IMR-90 (cell line): ENCODE results near the gene ERVW-1. TPM values are rescaled to one million over a fixed set of nuclear protein-coding genes. Genes with fewer than 3 reads are reported as not detected.

ENCODE experiments used
- ATAC-seq: fragments of 200-7000 bp; cut with Tn5 transposase; 2 replicates; pipeline ENCODE4 v1.9.1; 2020; ENCODE audit warnings: low read depth, mild to moderate bottlenecking, moderate library complexity
- BruUV-seq: library from RNA; stranded (reverse); fragments of 400-500 nt; replicated peaks from 2 replicates; lab custom pipeline; 2021; lab: Mats Ljungman, UMichigan
- CTCF ChIA-PET: fragments of 300-600 bp; formaldehyde crosslinking; extraction: SDS; loops from one replicate; lab custom pipeline; 2021; ENCODE audit warnings: antibody characterized with exemption; lab: Yijun Ruan, JAX
- POLR2A ChIA-PET: fragments of 300-600 bp; sonication (Branson Sonifier 250); formaldehyde crosslinking; loops from one replicate; lab custom pipeline; 2022; ENCODE audit warnings: antibody characterized with exemption; ENCODE audit not compliant: unreplicated experiment; lab: Charles Lee
- DNase-seq: peaks from one replicate; pipeline ENCODE4 v3.0.0; 2013
- H2AFZ ChIP-seq: replicated peaks from 2 replicates; pipeline ENCODE3; 2013; ENCODE audit warnings: low read length, mild to moderate bottlenecking; ENCODE audit not compliant: poor library complexity
- H2AK5ac ChIP-seq: 2 replicates; pipeline ENCODE4 v1.6.1; 2013; ENCODE audit warnings: low read depth, low read length, inconsistent platforms
- H2AK9ac ChIP-seq: replicated peaks from 2 replicates; pipeline ENCODE3; 2013; ENCODE audit warnings: mild to moderate bottlenecking, low read depth, low read length, moderate library complexity; ENCODE audit not compliant: poor library complexity
- H2BK120ac ChIP-seq: 2 replicates; pipeline ENCODE4 v1.6.1; 2013; ENCODE audit warnings: low read depth, low read length, inconsistent platforms
- H2BK15ac ChIP-seq: 3 replicates; pipeline ENCODE4 v1.6.1; 2013; ENCODE audit warnings: low read depth, low read length, inconsistent platforms
- H2BK20ac ChIP-seq: 2 replicates; pipeline ENCODE4 v1.6.1; 2013; ENCODE audit warnings: low read depth, mild to moderate bottlenecking, inconsistent platforms, low read length, moderate library complexity
- H2BK5ac ChIP-seq: 2 replicates; pipeline ENCODE4 v1.6.1; 2013; ENCODE audit warnings: mild to moderate bottlenecking, low read depth, low read length, inconsistent platforms; ENCODE audit not compliant: poor library complexity, severe bottlenecking
- H3K14ac ChIP-seq: replicated peaks from 2 replicates; pipeline ENCODE4 v1.6.1; 2013; ENCODE audit warnings: low read depth, low read length, inconsistent platforms
- H3K18ac ChIP-seq: 2 replicates; pipeline ENCODE4 v1.6.1; 2013; ENCODE audit warnings: low read depth, low read length, control low read depth
- H3K23ac ChIP-seq: 2 replicates; pipeline ENCODE4 v1.6.1; 2013; ENCODE audit warnings: low read depth, low read length, inconsistent platforms
- H3K27ac ChIP-seq: 2 replicates; pipeline ENCODE4 v1.5.1; 2013; ENCODE audit warnings: mild to moderate bottlenecking, control low read depth, low read length; ENCODE audit not compliant: insufficient read depth
- H3K27me3 ChIP-seq: 2 replicates; pipeline ENCODE4 v1.6.1; 2013; ENCODE audit warnings: low read length; ENCODE audit not compliant: control insufficient read depth, insufficient read depth
- H3K36me3 ChIP-seq: 2 replicates; pipeline ENCODE4 v1.6.1; 2013; ENCODE audit warnings: low read length, mixed read lengths; ENCODE audit not compliant: control insufficient read depth, insufficient read depth
- H3K4ac ChIP-seq: 2 replicates; pipeline ENCODE4 v1.6.1; 2013; ENCODE audit warnings: low read depth, low read length, inconsistent platforms
- H3K4me1 ChIP-seq: 2 replicates; pipeline ENCODE4 v1.6.1; 2013; ENCODE audit warnings: low read length, mixed read lengths; ENCODE audit not compliant: control insufficient read depth, insufficient read depth
- H3K4me2 ChIP-seq: 2 replicates; pipeline ENCODE4 v1.6.1; 2013; ENCODE audit warnings: low read depth, mild to moderate bottlenecking, control low read depth, low read length, moderate library complexity
- H3K4me3 ChIP-seq: 2 replicates; pipeline ENCODE4 v1.5.1; 2013; ENCODE audit warnings: low read depth, mild to moderate bottlenecking, control low read depth, low read length, moderate library complexity; ENCODE audit not compliant: insufficient read depth
- H3K56ac ChIP-seq: 2 replicates; pipeline ENCODE4 v1.6.1; 2013; ENCODE audit warnings: low read length, inconsistent platforms; ENCODE audit not compliant: insufficient read depth; ENCODE audit errors: extremely low read depth
- H3K79me1 ChIP-seq, 2 experiments: 2 replicates each; pipeline ENCODE4 v1.6.1; 2013; ENCODE audit warnings: low read length in 2 of 2, inconsistent platforms in 1 of 2, low read depth in 1 of 2
- H3K9ac ChIP-seq: 2 replicates; pipeline ENCODE4 v1.6.1; 2013; ENCODE audit warnings: low read depth, low read length, control low read depth
- H3K9me1 ChIP-seq: 2 replicates; pipeline ENCODE4 v1.6.1; 2013; ENCODE audit warnings: low read length, inconsistent platforms; ENCODE audit not compliant: insufficient read depth
- H3K9me3 ChIP-seq: 2 replicates; pipeline ENCODE4 v1.6.1; 2013; ENCODE audit warnings: low read length; ENCODE audit not compliant: control insufficient read depth, insufficient read depth
- H4K20me1 ChIP-seq: 2 replicates; pipeline ENCODE4 v1.6.1; 2013; ENCODE audit warnings: low read length, inconsistent platforms; ENCODE audit not compliant: insufficient read depth
- H4K5ac ChIP-seq: 2 replicates; pipeline ENCODE4 v1.6.1; 2013; ENCODE audit warnings: mild to moderate bottlenecking, low read depth, low read length, control low read depth
- H4K8ac ChIP-seq, 2 experiments: 2 replicates each; pipeline ENCODE4 v1.6.1; 2013; ENCODE audit warnings: low read depth in 2 of 2, low read length in 2 of 2, control low read depth in 1 of 2, inconsistent platforms in 1 of 2
- H4K91ac ChIP-seq: 2 replicates; pipeline ENCODE4 v1.6.1; 2013; ENCODE audit warnings: low read depth, low read length, inconsistent platforms; ENCODE audit not compliant: insufficient read depth
- BHLHE40 ChIP-seq: fragments of 150-350 bp; IDR thresholded peaks from 2 replicates; pipeline ENCODE4 v1.6.1; 2016; ENCODE audit warnings: mild to moderate bottlenecking, low read depth, low read length
- CEBPB ChIP-seq: IDR thresholded peaks from 2 replicates; pipeline ENCODE4 v1.6.1; 2012; ENCODE audit warnings: low read depth, low read length, improper control_type of control experiment
- CHD1 ChIP-seq: IDR thresholded peaks from 2 replicates; pipeline ENCODE4 v1.6.1; 2012; ENCODE audit warnings: low read depth, low read length, improper control_type of control experiment
- CTCF ChIP-seq: conservative IDR thresholded peaks from 2 replicates; pipeline ENCODE4 v1.5.1; 2012; ENCODE audit warnings: mild to moderate bottlenecking, low read depth, low read length, improper control_type of control experiment
- FOS ChIP-seq: fragments of 150-350 bp; IDR thresholded peaks from 2 replicates; pipeline ENCODE4 v1.6.1; 2016; ENCODE audit warnings: low read depth, low read length
- MAFK ChIP-seq: IDR thresholded peaks from 2 replicates; pipeline ENCODE4 v1.6.1; 2012; ENCODE audit warnings: low read depth, low read length, improper control_type of control experiment
- MAZ ChIP-seq: IDR thresholded peaks from 2 replicates; pipeline ENCODE4 v1.6.1; 2012; ENCODE audit warnings: low read depth, mild to moderate bottlenecking, low read length, improper control_type of control experiment, moderate library complexity, borderline replicate concordance
- MXI1 ChIP-seq: IDR thresholded peaks from 2 replicates; pipeline ENCODE4 v1.6.1; 2012; ENCODE audit warnings: low read depth, mild to moderate bottlenecking, low read length, moderate library complexity, borderline replicate concordance
- NFE2L2 ChIP-seq: fragments of 150-350 bp; IDR thresholded peaks from 2 replicates; pipeline ENCODE4 v1.6.1; 2016; ENCODE audit warnings: low read depth, mild to moderate bottlenecking, low read length
- POLR2A ChIP-seq: IDR thresholded peaks from 2 replicates; pipeline ENCODE4 v1.6.1; 2012; ENCODE audit warnings: mild to moderate bottlenecking, low read depth, low read length
- RAD21 ChIP-seq: IDR thresholded peaks from 2 replicates; pipeline ENCODE4 v1.6.1; 2012; ENCODE audit warnings: low read length, improper control_type of control experiment
- SMC3 ChIP-seq: fragments of 150-350 bp; IDR thresholded peaks from 2 replicates; pipeline ENCODE4 v1.6.1; 2016; ENCODE audit warnings: low read depth, mild to moderate bottlenecking, antibody characterized with exemption, low read length, moderate library complexity
- WGBS, 2 experiments: methylation state at CpG; one replicate each; pipeline versions ENCODE4 v1.1.5 to v1.1.7; 2013; ENCODE audit warnings: missing lambda C conversion rate in 2 of 2; ENCODE audit not compliant: insufficient read length in 1 of 2; ENCODE audit errors: extremely low coverage in 2 of 2; 5-methylcytosine and 5-hydroxymethylcytosine counted together
- dilution Hi-C: fragments of 300-500 bp; cut with HindIII; formaldehyde crosslinking; loops from one replicate; pipeline ENCODE4 v1.14.3; 2018; ENCODE audit warnings: low sequenced_read_pairs; ENCODE audit not compliant: unreplicated experiment
- in situ Hi-C: fragments of 300-500 bp; cut with MboI; formaldehyde crosslinking; loops from 3 replicates; pipeline ENCODE4 v1.14.3; 2019; ENCODE audit warnings: low sequenced_read_pairs, inconsistent platforms, mixed read lengths
- intact Hi-C: fragments of 100-400 bp; cut with micrococcal nuclease; formaldehyde crosslinking; loops from 2 replicates; pipeline ENCODE4 v1.10.0; 2022
- polyA plus RNA-seq, 3 experiments: library from polyadenylated mRNA; depleted of rRNA; stranded (reverse); fragments of >200 nt; gene quantifications; 2 replicates each; pipeline ENCODE4 v1.2.3, GENCODE V29; 2012; ENCODE audit warnings: low replicate concordance in 1 of 3
- total RNA-seq: library from RNA; depleted of rRNA; stranded (reverse); fragments of >200 nt; gene quantifications from 2 replicates; pipeline ENCODE4 v1.2.3, GENCODE V29; 2012
- TF ChIP-seq, protein P1 (sequence below): fragments of 150-350 bp; IDR thresholded peaks from 2 replicates; pipeline ENCODE4 v1.6.1; 2017; ENCODE audit warnings: mild to moderate bottlenecking, antibody characterized with exemption, low read length, low read depth

Gene ERVW-1
- total and polyA plus RNA-seq, 2 of the 4 experiments (the other 2 are of a cell fraction), result not detected

DNA sequence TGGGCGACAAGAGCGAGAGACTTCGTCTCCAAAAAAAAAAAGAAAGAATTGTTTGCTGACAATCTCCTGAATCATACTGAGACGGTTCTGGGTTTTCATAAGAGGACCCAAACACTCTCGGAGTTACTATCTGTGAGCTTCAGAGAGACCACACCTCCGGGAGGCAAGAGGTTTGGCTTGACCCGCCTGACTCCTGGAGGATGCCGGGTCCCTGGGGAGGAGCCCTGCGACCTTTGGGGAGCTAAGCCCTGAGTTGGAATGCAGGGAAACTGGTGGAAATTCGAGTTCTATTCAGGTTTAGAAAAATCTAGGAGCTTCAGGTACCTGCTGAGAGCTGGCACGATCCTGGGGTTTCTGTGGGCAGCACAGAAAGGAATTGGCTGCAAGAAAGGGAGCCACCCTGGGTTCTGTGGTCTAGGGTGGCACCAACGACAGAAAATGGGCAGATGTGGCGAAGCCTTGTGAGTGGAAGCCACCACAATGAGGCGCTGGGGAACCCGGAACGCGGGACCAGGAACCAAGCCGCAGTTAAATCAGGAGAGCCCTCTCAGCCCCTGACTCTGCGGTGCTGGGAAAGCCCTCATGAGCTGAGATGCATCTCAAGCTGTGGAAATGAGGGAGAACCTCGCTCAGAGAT, 52.3 kb downstream of the ERVW-1 start:
- H3K4me1 ChIP-seq, result no peaks in the 10 kb centered on the region; the same call in 1 of the 2 replicates
- no peaks in the 10 kb centered on the region for H3K9me3 ChIP-seq
- H3K9me1 ChIP-seq, result 0 out of 2 replicates have a peak, but pooled peaks cover 4% of the 10 kb centered on the region
- no peak overlapping the region for H3K4ac ChIP-seq
- no peak overlapping the region for H3K56ac ChIP-seq
- no peak overlapping the region for H3K27ac ChIP-seq
- H3K4me3 ChIP-seq, result no peak overlapping the region
- H2BK5ac ChIP-seq, result no peak overlapping the region
- H3K27me3 ChIP-seq, result peaks cover 3% of the 10 kb centered on the region
- ChIA-PET POLR2A (no interaction called here), CTCF (interaction anchor here (0.5 to 3.1 kb wide), 7 partner anchors 22 to 932 kb away, joined by 3 to 19 read pairs (median 6); partner anchors contain the start of gene GATAD1)
- no peaks in the 10 kb centered on the region for H3K79me1 ChIP-seq
- 57% methylated on average over 15 of the region's 20 CpGs; no CpG with 5 or more reads in 1 of the 2 experiments for WGBS, 2 experiments
- no peak overlapping the region for H3K14ac ChIP-seq
- ATAC-seq (no peak), DNase-seq (no peak)
- intact Hi-C loops, result loop anchor here (2.0 kb wide), 1 partner anchor 21 kb away; the partner anchor contains the start of gene GATAD1
- no peak overlapping the region for H2BK15ac ChIP-seq
- H4K20me1 ChIP-seq, result no peaks in the 10 kb centered on the region
- H3K18ac ChIP-seq, result no peak overlapping the region
- H2BK120ac ChIP-seq, result no peak overlapping the region
- BruUV-seq, result no TSS peak
- no peak overlapping the region for H3K4me2 ChIP-seq
- H2BK20ac ChIP-seq, result no peak overlapping the region
- H3K9ac ChIP-seq, result no peak overlapping the region
- H4K5ac ChIP-seq, result no peak overlapping the region
- no peak overlapping the region for H4K8ac ChIP-seq
- in situ Hi-C loops, result no loop called here
- H2AK9ac ChIP-seq, result no peak overlapping the region
- H2AK5ac ChIP-seq, result no peak overlapping the region
- dilution Hi-C loops, result no loop called here
- H2AFZ ChIP-seq, result peak overlapping the region; percentile 69
- no peak overlapping the region for H3K23ac ChIP-seq
- no peaks in the 10 kb centered on the region for H3K36me3 ChIP-seq
- TF ChIP-seq MAZ (no peak), MAFK (no peak), CHD1 (no peak), BHLHE40 (no peak), RAD21 (no peak), SMC3 (no peak), MXI1 (no peak), POLR2A (no peak), NFE2L2 (no peak), FOS (no peak), CTCF (no peak), CEBPB (no peak)
- TF ChIP-seq, protein P1, sequence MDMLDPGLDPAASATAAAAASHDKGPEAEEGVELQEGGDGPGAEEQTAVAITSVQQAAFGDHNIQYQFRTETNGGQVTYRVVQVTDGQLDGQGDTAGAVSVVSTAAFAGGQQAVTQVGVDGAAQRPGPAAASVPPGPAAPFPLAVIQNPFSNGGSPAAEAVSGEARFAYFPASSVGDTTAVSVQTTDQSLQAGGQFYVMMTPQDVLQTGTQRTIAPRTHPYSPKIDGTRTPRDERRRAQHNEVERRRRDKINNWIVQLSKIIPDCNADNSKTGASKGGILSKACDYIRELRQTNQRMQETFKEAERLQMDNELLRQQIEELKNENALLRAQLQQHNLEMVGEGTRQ, result no peak
- H4K91ac ChIP-seq, result no peak overlapping the region
